Vagina (tissue), 2 donors: ENCODE measurements around the gene KRTAP10-10. TPM values are rescaled to one million over a fixed set of nuclear protein-coding genes. Genes with fewer than 3 reads are reported as not detected.
"Not testable (repeated sequence)": the region's sequence is repeated elsewhere in the genome, so short reads cannot be mapped to it uniquely, and the experiment has no call there.

Experiments used
- DNase-seq, 2 donors: peaks; one replicate each; pipeline ENCODE4 v3.0.0-alpha.2; 2017; ENCODE audit errors: extremely low spot score in 2 of 2
- H3K27ac ChIP-seq: fragments of 200-600 bp; sonication (generic); one replicate; pipeline ENCODE4 v1.5.1; 2019
- H3K27me3 ChIP-seq: fragments of 200-600 bp; sonication (generic); one replicate; pipeline ENCODE4 v1.5.1; 2019
- H3K36me3 ChIP-seq, 2 donors: fragments of 200-600 bp; sonication (generic); one replicate each; pipeline ENCODE4 v1.5.1; 2017 to 2019
- H3K4me1 ChIP-seq: fragments of 200-600 bp; sonication (generic); one replicate; pipeline ENCODE4 v1.5.1; 2019
- H3K4me3 ChIP-seq, 2 donors: fragments of 200-600 bp; sonication (generic); 1 replicate in 1 of 2; 2 replicates in 1 of 2; pipeline ENCODE4 v1.5.1; 2016 to 2019
- H3K9me3 ChIP-seq: fragments of 200-600 bp; sonication (generic); one replicate; pipeline ENCODE4 v1.5.1; 2019
- CTCF ChIP-seq, 3 experiments: fragments of 450-650 bp in 2 of 3; fragments of 200-600 bp in 1 of 3; sonication (generic) in 1 of 3; IDR thresholded peaks; one replicate each; pipeline ENCODE4 v1.5.1; 2017 to 2019; ENCODE audit warnings: antibody characterized with exemption in 3 of 3, mild to moderate bottlenecking in 2 of 3, moderate library complexity in 2 of 3
- POLR2A ChIP-seq, 2 donors: fragments of 450-650 bp; IDR thresholded peaks; one replicate each; pipeline ENCODE4 v1.6.1; 2017; ENCODE audit warnings: antibody characterized with exemption in 2 of 2, mild to moderate bottlenecking in 2 of 2, moderate library complexity in 2 of 2
- POLR2AphosphoS5 ChIP-seq, 2 donors: sonication (generic); formaldehyde crosslinking; IDR thresholded peaks; one replicate each; pipeline ENCODE4 v1.9.0; 2017; ENCODE audit warnings: antibody characterized with exemption in 2 of 2, mild to moderate bottlenecking in 2 of 2, low read depth in 1 of 2; ENCODE audit not compliant: insufficient read depth in 1 of 2
- intact Hi-C: fragments of 100-400 bp; cut with DNase I; formaldehyde crosslinking; loops from one replicate; pipeline ENCODE4 v1.15.1; 2023
- total RNA-seq: library from RNA; depleted of rRNA; stranded (reverse); fragments of >200 nt; gene quantifications from one replicate; pipeline ENCODE4 v1.2.3, GENCODE V29; 2016

The KRTAP10-10 gene
- total RNA-seq, 1 donor from 2014 or later, result not detected

GRCh38 chr21:44684077-44684476, 46.9 kb downstream of the KRTAP10-10 start:
- intact Hi-C loops, result no loop called here
- no peaks in the 10 kb centered on the region for H3K27me3 ChIP-seq
- no peak overlapping the region for H3K27ac ChIP-seq
- peak in 1 of 2 donors; percentile 69 for DNase-seq
- H3K36me3 ChIP-seq, result no peaks in the 10 kb centered on the region
- no peaks in the 10 kb centered on the region for H3K9me3 ChIP-seq
- no peaks in the 10 kb centered on the region for H3K4me1 ChIP-seq
- H3K4me3 ChIP-seq, result no peak overlapping the region
- TF ChIP-seq POLR2AphosphoS5 (IDR thresholded peaks at IDR 0.05; ENCODE audit: insufficient read depth in 1 of 2, low read depth in 1 of 2) (no peak), CTCF (IDR thresholded peaks at IDR 0.05) (no peak), POLR2A (IDR thresholded peaks at IDR 0.05) (no peak)

DNA sequence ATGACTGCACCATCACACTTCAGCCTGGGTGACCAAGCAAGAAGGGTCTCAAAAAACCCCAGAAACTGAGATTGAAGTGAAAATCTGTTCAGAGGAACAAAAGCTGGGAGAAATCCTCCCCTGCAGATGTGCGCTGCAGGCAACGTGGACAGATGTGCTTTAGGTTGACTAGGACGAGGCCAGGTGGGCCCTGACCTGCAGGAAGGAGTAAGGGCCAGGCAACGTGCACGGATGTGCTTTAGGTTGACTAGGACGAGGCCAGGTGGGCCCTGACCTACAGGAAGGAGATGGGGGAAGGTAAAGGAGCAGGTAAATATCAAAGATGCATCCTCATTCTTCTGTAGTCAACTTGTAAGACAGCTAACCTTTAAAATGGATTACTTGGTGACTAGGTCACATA, 47.3 kb downstream of the KRTAP10-10 start:
- intact Hi-C loops, result no loop called here
- TF ChIP-seq POLR2A (IDR thresholded peaks at IDR 0.05) (no peak), CTCF (IDR thresholded peaks at IDR 0.05) (no peak), POLR2AphosphoS5 (IDR thresholded peaks at IDR 0.05; ENCODE audit: insufficient read depth in 1 of 2, low read depth in 1 of 2) (no peak)
- Histone ChIP-seq H3K9me3 (no peaks in the 10 kb centered on the region), H3K36me3 (no peaks in the 10 kb centered on the region), H3K4me1 (no peaks in the 10 kb centered on the region), H3K27me3 (no peaks in the 10 kb centered on the region), H3K27ac (no peak overlapping the region), H3K4me3 (no peak overlapping the region)
- no peak for DNase-seq

GRCh38 chr21:44685050-44685449, 47.9 kb downstream of the KRTAP10-10 start:
- peak; percentile 76 to 77 for DNase-seq
- H3K27ac ChIP-seq, H3K36me3 ChIP-seq, H3K9me3 ChIP-seq, H3K27me3 ChIP-seq, H3K4me3 ChIP-seq, intact Hi-C loops, H3K4me1 ChIP-seq: not testable (repeated sequence)

DNA sequence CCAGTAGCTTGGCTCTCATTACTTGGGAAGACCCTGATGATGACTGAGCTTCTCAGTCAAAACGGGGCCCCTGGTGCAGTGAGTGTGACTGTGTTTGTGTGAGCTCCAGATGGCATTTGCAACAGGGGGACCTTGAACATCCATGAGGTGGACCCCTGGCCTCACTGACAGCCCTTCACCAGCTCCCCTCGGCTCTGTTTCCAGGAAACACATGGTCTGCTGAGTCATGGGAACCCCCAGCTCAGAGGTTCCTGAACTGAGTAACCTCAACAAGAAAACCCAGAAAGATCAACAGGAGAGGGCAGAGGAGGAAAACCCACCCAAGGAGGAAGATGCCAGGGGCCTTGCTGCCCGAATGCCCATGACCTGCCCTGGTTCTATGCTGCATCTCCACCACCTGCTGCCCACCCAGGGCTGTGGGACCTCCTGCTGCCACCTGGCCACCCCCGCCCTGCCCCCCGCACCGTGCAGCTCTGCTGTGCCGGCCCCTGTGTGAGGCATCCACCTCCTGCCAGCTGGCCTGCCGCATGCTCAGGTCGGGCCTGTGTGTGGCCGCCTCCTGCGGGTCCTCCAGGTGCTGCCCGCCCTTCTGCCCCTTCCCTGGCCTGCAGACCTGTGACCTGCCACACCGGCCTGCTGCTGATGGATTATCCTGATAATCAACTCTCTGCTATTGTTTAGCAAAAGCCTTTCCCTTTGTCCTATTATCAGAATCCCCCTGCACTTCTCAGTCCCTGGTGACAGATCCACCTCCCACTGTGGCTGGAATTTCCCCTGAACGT, 49.0 kb downstream of the KRTAP10-10 start:
- intact Hi-C loops, result no loop called here
- H3K4me1 ChIP-seq, result no peaks in the 10 kb centered on the region
- H3K27ac ChIP-seq, result no peak overlapping the region
- H3K36me3 ChIP-seq, result no peaks in the 10 kb centered on the region
- H3K27me3 ChIP-seq, result no peaks in the 10 kb centered on the region
- H3K4me3 ChIP-seq, result no peak overlapping the region
- DNase-seq, result peak; percentile 69 to 82
- H3K9me3 ChIP-seq, result no peaks in the 10 kb centered on the region
- TF ChIP-seq POLR2A (IDR thresholded peaks at IDR 0.05), result no peak
- no peak for TF ChIP-seq POLR2AphosphoS5 (IDR thresholded peaks at IDR 0.05; ENCODE audit: insufficient read depth in 1 of 2, low read depth in 1 of 2)
- no peak for TF ChIP-seq CTCF (IDR thresholded peaks at IDR 0.05)

DNA sequence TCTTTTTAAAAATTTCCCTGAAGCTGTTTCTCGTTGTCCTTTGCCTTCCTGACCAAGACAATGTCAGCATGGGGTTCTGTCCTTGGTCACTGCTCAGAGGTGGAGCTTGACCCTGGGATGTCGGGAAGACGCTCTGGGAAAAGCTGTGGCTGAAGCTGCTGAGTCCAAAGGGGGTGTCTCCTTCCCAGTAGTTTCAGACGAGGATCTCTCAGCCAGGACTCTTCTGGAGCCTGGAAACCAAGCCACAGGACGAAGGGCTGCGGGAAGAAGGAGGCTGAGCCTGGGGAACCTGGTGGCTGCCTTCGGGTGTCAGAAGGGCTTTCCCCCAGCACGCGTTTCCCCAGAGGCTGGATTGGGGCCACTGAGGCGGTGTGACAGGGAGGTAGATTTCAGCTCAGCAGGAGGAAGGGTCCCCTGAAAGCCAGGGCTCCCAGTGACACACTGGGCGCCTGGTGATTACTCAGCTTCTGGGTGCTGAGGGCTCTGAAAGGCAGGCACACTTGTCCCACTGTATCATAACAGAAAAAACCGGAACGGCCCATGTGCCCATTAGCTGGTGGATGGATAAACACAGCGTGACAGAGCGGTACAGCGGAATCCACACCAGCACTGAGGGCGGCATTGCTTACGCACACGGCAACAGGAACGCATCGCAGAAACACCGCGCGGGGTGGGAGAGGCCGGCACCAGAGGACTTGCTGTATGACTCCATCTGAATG, 49.8 kb downstream of the KRTAP10-10 start:
- Histone ChIP-seq H3K27me3 (no peaks in the 10 kb centered on the region), H3K4me1 (no peaks in the 10 kb centered on the region)

More for the DNA sequence above, 49.8 kb downstream of the KRTAP10-10 start:
- no peak for TF ChIP-seq POLR2AphosphoS5 (IDR thresholded peaks at IDR 0.05; ENCODE audit: insufficient read depth in 1 of 2, low read depth in 1 of 2)
- no peak for TF ChIP-seq CTCF (IDR thresholded peaks at IDR 0.05)
- no peak for TF ChIP-seq POLR2A (IDR thresholded peaks at IDR 0.05)
- Histone ChIP-seq H3K27ac (no peak overlapping the region), H3K36me3 (no peaks in the 10 kb centered on the region), H3K4me3 (no peak overlapping the region), H3K9me3 (no peaks in the 10 kb centered on the region)
- peak; percentile 62 to 84 for DNase-seq
- intact Hi-C loops, result no loop called here
